ENCODE measurements around the gene ERCC6L2. TPM values are rescaled to one million over a fixed set of nuclear protein-coding genes. Genes with fewer than 3 reads are reported as not detected.

Gene ERCC6L2
- total RNA-seq, 1 experiment from 2014 or later = 39.2 TPM

GRCh38 chr9:95966306-95966705 is 90.8 kb downstream of the ERCC6L2 start:
- Histone ChIP-seq H3K4me1 (ENCODE audit: control insufficient read depth in 1 of 2, insufficient read depth in 2 of 2, low read length in 2 of 2) (no peaks in the 10 kb centered on the region), H3K27me3 (ENCODE audit: insufficient read depth, low read length) (no peaks in the 10 kb centered on the region), H3K9me2 (ENCODE audit: insufficient read depth) (no peaks in the 10 kb centered on the region), H3K27ac (ENCODE audit: low read depth, low read length) (no peak overlapping the region), H3K4me3 (replicated peaks in 1 of 2; ENCODE audit: low read depth in 1 of 2, low read length in 2 of 2) (no peak overlapping the region), H3K9ac (ENCODE audit: low read length) (no peak overlapping the region), H3K4me2 (ENCODE audit: low read length) (no peak overlapping the region), H2AFZ (ENCODE audit: low read depth, low read length, poor library complexity, severe bottlenecking) (no peak overlapping the region), H3K79me2 (ENCODE audit: insufficient read depth, low read length) (no peaks in the 10 kb centered on the region), H3K36me3 (ENCODE audit: control insufficient read depth in 1 of 2, insufficient read depth in 2 of 2, low read length in 2 of 2) (peaks cover 0 to 8% of the 10 kb centered on the region in 2 experiments; a peak in 2 of 4 replicates), H3K9me3 (ENCODE audit: control insufficient read depth in 1 of 2, insufficient read depth in 1 of 2, low read depth in 1 of 2, low read length in 2 of 2) (no peaks in the 10 kb centered on the region), H4K20me1 (ENCODE audit: insufficient read depth) (no peaks in the 10 kb centered on the region)
- ChIA-PET RAD21 (ENCODE audit: low non-redundant PET in 1 of 2, low total read pairs in 2 of 2, uncharacterized antibody in 2 of 2, unreplicated experiment in 2 of 2) (no interaction called here), CTCF (no interaction called here), POLR2A (no interaction called here)
- no TSS peak for BruUV-seq (replicated peaks)
- DNase-seq (ENCODE audit: low read depth, low spot score) (no peak), ATAC-seq (no peak)
- intact Hi-C loops (cut with micrococcal nuclease) = no loop called here
- TF ChIP-seq CBX3 (IDR thresholded peaks at IDR 0.05; ENCODE audit: low read depth) = no peak
- TF ChIP-seq, protein P1, sequence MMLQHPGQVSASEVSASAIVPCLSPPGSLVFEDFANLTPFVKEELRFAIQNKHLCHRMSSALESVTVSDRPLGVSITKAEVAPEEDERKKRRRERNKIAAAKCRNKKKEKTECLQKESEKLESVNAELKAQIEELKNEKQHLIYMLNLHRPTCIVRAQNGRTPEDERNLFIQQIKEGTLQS (IDR thresholded peaks at IDR 0.05) = no peak
- no peak for TF ChIP-seq EGR1 (IDR thresholded peaks at IDR 0.05; ENCODE audit: low read depth)
- no peak for TF ChIP-seq ZBTB33 (IDR thresholded peaks at IDR 0.05; ENCODE audit: extremely low read depth, insufficient replicate concordance, low read length)

GRCh38 chr9:95970317-95970716 is 94.8 kb downstream of the ERCC6L2 start:
- ChIA-PET RAD21 (ENCODE audit: low non-redundant PET in 1 of 2, low total read pairs in 2 of 2, uncharacterized antibody in 2 of 2, unreplicated experiment in 2 of 2) (no interaction called here), POLR2A (no interaction called here), CTCF (no interaction called here)
- DNase-seq (ENCODE audit: low read depth, low spot score) (no peak), ATAC-seq (no peak)
- no peaks in the 10 kb centered on the region for H3K9me3 ChIP-seq (ENCODE audit: control insufficient read depth in 1 of 2, insufficient read depth in 1 of 2, low read depth in 1 of 2, low read length in 2 of 2)
- H3K4me1 ChIP-seq (ENCODE audit: control insufficient read depth in 1 of 2, insufficient read depth in 2 of 2, low read length in 2 of 2) = no peaks in the 10 kb centered on the region
- intact Hi-C loops (cut with micrococcal nuclease) = no loop called here
- no peaks in the 10 kb centered on the region for H3K79me2 ChIP-seq (ENCODE audit: insufficient read depth, low read length)
- no peak for TF ChIP-seq CTCF (IDR thresholded peaks at IDR 0.05 in 2 of 3, conservative IDR thresholded peaks at IDR 0.05 in 1 of 3; ENCODE audit: borderline replicate concordance in 1 of 3, insufficient read depth in 1 of 3, low read depth in 2 of 3, low read length in 2 of 3)
- TF ChIP-seq CEBPB (IDR thresholded peaks at IDR 0.05; ENCODE audit: low read depth) = no peak
- TF ChIP-seq JUND (IDR thresholded peaks at IDR 0.05) = no peak
- no peak for TF ChIP-seq ZNF274 (IDR thresholded peaks at IDR 0.05; ENCODE audit: low read depth, low read length)
- no peak for TF ChIP-seq POLR2A (IDR thresholded peaks at IDR 0.05; ENCODE audit: borderline replicate concordance, extremely low read depth, insufficient read depth, insufficient read length)
- no peak for TF ChIP-seq CBX3 (IDR thresholded peaks at IDR 0.05; ENCODE audit: low read depth)
- TF ChIP-seq SP1 (IDR thresholded peaks at IDR 0.05; ENCODE audit: low read depth) = no peak
- TF ChIP-seq ZFX (IDR thresholded peaks at IDR 0.05) = no peak
- TF ChIP-seq EZH2 (IDR thresholded peaks at IDR 0.05) = no peak
- TF ChIP-seq EGR1 (IDR thresholded peaks at IDR 0.05; ENCODE audit: low read depth) = no peak
- no peak for TF ChIP-seq ZBTB33 (IDR thresholded peaks at IDR 0.05; ENCODE audit: extremely low read depth, insufficient replicate concordance, low read length)
- H3K4me2 ChIP-seq (ENCODE audit: low read length) = no peak overlapping the region
- H3K27ac ChIP-seq (ENCODE audit: low read depth, low read length) = no peak overlapping the region
- no TSS peak for BruUV-seq (replicated peaks)
- no peaks in the 10 kb centered on the region for H3K27me3 ChIP-seq (ENCODE audit: insufficient read depth, low read length)
- peaks cover 11 to 12% of the 10 kb centered on the region in 2 experiments; a peak in 3 of 4 replicates for H3K36me3 ChIP-seq (ENCODE audit: control insufficient read depth in 1 of 2, insufficient read depth in 2 of 2, low read length in 2 of 2)
- no peak overlapping the region for H2AFZ ChIP-seq (ENCODE audit: low read depth, low read length, poor library complexity, severe bottlenecking)
- no peaks in the 10 kb centered on the region for H4K20me1 ChIP-seq (ENCODE audit: insufficient read depth)
- no peak overlapping the region for H3K4me3 ChIP-seq (replicated peaks in 1 of 2; ENCODE audit: low read depth in 1 of 2, low read length in 2 of 2)
- H3K9me2 ChIP-seq (ENCODE audit: insufficient read depth) = no peaks in the 10 kb centered on the region
- H3K9ac ChIP-seq (ENCODE audit: low read length) = no peak overlapping the region
